Measurements from ENCODE around the gene BOC. TPM values are rescaled to one million over a fixed set of nuclear protein-coding genes. Genes with fewer than 3 reads are reported as not detected.

BOC gene
- total and polyA plus RNA-seq, 10 of the 15 experiments (the other 5 are each of a cell fraction or from before 2014, with no cell fraction given), result 0.18 TPM; not detected in 9

- in situ Hi-C loops (cut with MboI), result no loop called here
- ChIA-PET SMC1A (ENCODE audit: uncharacterized antibody, unreplicated experiment) (no interaction called here), POLR2A (no interaction called here), CTCF (interaction anchor here (1.6 kb wide), 1 partner anchor 12 kb away, joined by 3 read pairs; no protein-coding TSS in a partner anchor), RAD21 (ENCODE audit: unreplicated experiment) (no interaction called here)
- TF ChIP-seq RUNX3 (IDR thresholded peaks at IDR 0.05; ENCODE audit: low read length), result no peak
- TF ChIP-seq SIN3A (IDR thresholded peaks at IDR 0.05; ENCODE audit: low read depth, low read length), result no peak
- TF ChIP-seq ZNF622 (IDR thresholded peaks at IDR 0.05), result no peak
- TF ChIP-seq, protein P1, sequence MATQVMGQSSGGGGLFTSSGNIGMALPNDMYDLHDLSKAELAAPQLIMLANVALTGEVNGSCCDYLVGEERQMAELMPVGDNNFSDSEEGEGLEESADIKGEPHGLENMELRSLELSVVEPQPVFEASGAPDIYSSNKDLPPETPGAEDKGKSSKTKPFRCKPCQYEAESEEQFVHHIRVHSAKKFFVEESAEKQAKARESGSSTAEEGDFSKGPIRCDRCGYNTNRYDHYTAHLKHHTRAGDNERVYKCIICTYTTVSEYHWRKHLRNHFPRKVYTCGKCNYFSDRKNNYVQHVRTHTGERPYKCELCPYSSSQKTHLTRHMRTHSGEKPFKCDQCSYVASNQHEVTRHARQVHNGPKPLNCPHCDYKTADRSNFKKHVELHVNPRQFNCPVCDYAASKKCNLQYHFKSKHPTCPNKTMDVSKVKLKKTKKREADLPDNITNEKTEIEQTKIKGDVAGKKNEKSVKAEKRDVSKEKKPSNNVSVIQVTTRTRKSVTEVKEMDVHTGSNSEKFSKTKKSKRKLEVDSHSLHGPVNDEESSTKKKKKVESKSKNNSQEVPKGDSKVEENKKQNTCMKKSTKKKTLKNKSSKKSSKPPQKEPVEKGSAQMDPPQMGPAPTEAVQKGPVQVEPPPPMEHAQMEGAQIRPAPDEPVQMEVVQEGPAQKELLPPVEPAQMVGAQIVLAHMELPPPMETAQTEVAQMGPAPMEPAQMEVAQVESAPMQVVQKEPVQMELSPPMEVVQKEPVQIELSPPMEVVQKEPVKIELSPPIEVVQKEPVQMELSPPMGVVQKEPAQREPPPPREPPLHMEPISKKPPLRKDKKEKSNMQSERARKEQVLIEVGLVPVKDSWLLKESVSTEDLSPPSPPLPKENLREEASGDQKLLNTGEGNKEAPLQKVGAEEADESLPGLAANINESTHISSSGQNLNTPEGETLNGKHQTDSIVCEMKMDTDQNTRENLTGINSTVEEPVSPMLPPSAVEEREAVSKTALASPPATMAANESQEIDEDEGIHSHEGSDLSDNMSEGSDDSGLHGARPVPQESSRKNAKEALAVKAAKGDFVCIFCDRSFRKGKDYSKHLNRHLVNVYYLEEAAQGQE (IDR thresholded peaks at IDR 0.05; ENCODE audit: low read depth, low read length), result no peak
- TF ChIP-seq LARP7 (IDR thresholded peaks at IDR 0.05), result no peak
- no peak for TF ChIP-seq TCF12 (IDR thresholded peaks at IDR 0.05; ENCODE audit: low read depth, low read length)
- no peak for TF ChIP-seq TCF3 (IDR thresholded peaks at IDR 0.05; ENCODE audit: borderline replicate concordance, insufficient read depth, low read depth, low read length)
- TF ChIP-seq TARDBP (IDR thresholded peaks at IDR 0.05; ENCODE audit: borderline replicate concordance), result no peak
- no peak for TF ChIP-seq NFYB (IDR thresholded peaks at IDR 0.05; ENCODE audit: insufficient read depth, low read depth, low read length)
- TF ChIP-seq PAX8 (IDR thresholded peaks at IDR 0.05), result no peak
- TF ChIP-seq SMAD1 (IDR thresholded peaks at IDR 0.05; ENCODE audit: low read depth, partially characterized antibody), result no peak
- TF ChIP-seq WRNIP1 (IDR thresholded peaks at IDR 0.05; ENCODE audit: borderline replicate concordance, low read depth, low read length), result no peak
- TF ChIP-seq PML (IDR thresholded peaks at IDR 0.05; ENCODE audit: low read length), result no peak
- TF ChIP-seq KAT2A (conservative IDR thresholded peaks at IDR 0.05; ENCODE audit: control insufficient read depth, low read depth, low read length), result no peak
- TF ChIP-seq BMI1 (IDR thresholded peaks at IDR 0.05; ENCODE audit: borderline replicate concordance), result no peak
- no peak for TF ChIP-seq RB1 (IDR thresholded peaks at IDR 0.05; ENCODE audit: borderline replicate concordance)
- Histone ChIP-seq H3K9ac (ENCODE audit: control insufficient read depth, insufficient read depth, low read length) (no peak overlapping the region), H3K27ac (ENCODE audit: control insufficient read depth, insufficient read depth) (no peak overlapping the region), H3K4me3 (no peak overlapping the region), H4K20me1 (ENCODE audit: control insufficient read depth, insufficient read depth) (no peaks in the 10 kb centered on the region; the same call in 1 of the 2 replicates), H3K4me2 (ENCODE audit: control insufficient read depth, insufficient read depth) (no peak overlapping the region), H3K36me3 (ENCODE audit: control insufficient read depth in 2 of 2, insufficient read depth in 2 of 2, low read length in 1 of 2) (no peaks in the 10 kb centered on the region), H3K79me2 (ENCODE audit: control insufficient read depth, insufficient read depth, low read length) (no peaks in the 10 kb centered on the region), H3K9me3 (replicated peaks; ENCODE audit: control insufficient read depth, insufficient read depth, low read length) (no peaks in the 10 kb centered on the region), H3K4me1 (ENCODE audit: control insufficient read depth, insufficient read depth, low read length) (peaks cover 6% of the 10 kb centered on the region), H2AFZ (ENCODE audit: control insufficient read depth, low read depth, low read length) (no peak overlapping the region), H3K27me3 (replicated peaks in 1 of 2; ENCODE audit: control insufficient read depth in 2 of 2, insufficient read depth in 2 of 2, low read length in 1 of 2) (0 out of 4 replicates have a peak, but pooled peaks cover 0 to 1% of the 10 kb centered on the region in 2 experiments)
- DNase-seq (ENCODE audit: low read depth, low spot score) (no peak), FAIRE-seq (no peak), ATAC-seq (no peak)
- BruUV-seq (replicated peaks), result no TSS peak
- WGBS (ENCODE audit: insufficient coverage, insufficient replicate concordance, low lambda C conversion rate, missing lambda C conversion rate), result 91% methylated on average over 1 of the region's 1 CpG
- intact Hi-C loops (cut with micrococcal nuclease; ENCODE audit: unreplicated experiment), result no loop called here
These were observed 15.8 kb downstream of the BOC start for GRCh38 chr3:113227146-113227545.

Measured in GM12878 (cell line).